GM19438 (cell line): ENCODE results near the gene RAPGEF1.
"Not testable (repeated sequence)": the region's sequence is repeated elsewhere in the genome, so short reads cannot be mapped to it uniquely, and the experiment has no call there.

ENCODE experiments used
- ATAC-seq: cut with Tn5 transposase; IDR thresholded peaks from one replicate; pipeline ENCODE4 v1.9.1; 2021; ENCODE audit warnings: low read depth; ENCODE audit not compliant: unreplicated experiment

The RAPGEF1 gene

GRCh38 chr9:131731237-131731636, 8.6 kb downstream of the RAPGEF1 start:
- ATAC-seq, result no peak

GRCh38 chr9:131728961-131729360, 10.9 kb downstream of the RAPGEF1 start:
- no peak for ATAC-seq

- no peak for ATAC-seq
Observed at GRCh38 chr9:131728546-131728910, 11.3 kb downstream of the RAPGEF1 start.

GRCh38 chr9:131727795-131728545, 11.9 kb downstream of the RAPGEF1 start:
- ATAC-seq, result no peak

GRCh38 chr9:131727184-131727759, 12.6 kb downstream of the RAPGEF1 start:
- ATAC-seq, result no peak

GRCh38 chr9:131724683-131725082, 15.2 kb downstream of the RAPGEF1 start:
- no peak for ATAC-seq

GRCh38 chr9:131723632-131724031, 16.2 kb downstream of the RAPGEF1 start:
- no peak for ATAC-seq

- no peak for ATAC-seq
Observed at GRCh38 chr9:131722255-131722654, 17.6 kb downstream of the RAPGEF1 start.

GRCh38 chr9:131721076-131721475, 18.8 kb downstream of the RAPGEF1 start:
- no peak for ATAC-seq

- ATAC-seq, result no peak
Observed at GRCh38 chr9:131720330-131720729, 19.5 kb downstream of the RAPGEF1 start.

- ATAC-seq, result no peak
Observed at GRCh38 chr9:131719262-131719908, 20.5 kb downstream of the RAPGEF1 start.

GRCh38 chr9:131717719-131718460, 22.0 kb downstream of the RAPGEF1 start:
- no peak for ATAC-seq

- no peak for ATAC-seq
Observed at GRCh38 chr9:131715906-131716305, 24.0 kb downstream of the RAPGEF1 start.

GRCh38 chr9:131714821-131715220, 25.1 kb downstream of the RAPGEF1 start:
- ATAC-seq, result no peak

GRCh38 chr9:131714161-131714646, 25.7 kb downstream of the RAPGEF1 start:
- ATAC-seq, result no peak

GRCh38 chr9:131713016-131713415, 26.9 kb downstream of the RAPGEF1 start:
- no peak for ATAC-seq

- ATAC-seq, result no peak
Observed at GRCh38 chr9:131712151-131712716, 27.6 kb downstream of the RAPGEF1 start.

- no peak for ATAC-seq
Observed at GRCh38 chr9:131709771-131710431, 30.0 kb downstream of the RAPGEF1 start.

GRCh38 chr9:131709010-131709770, 30.7 kb downstream of the RAPGEF1 start:
- not testable (repeated sequence) for ATAC-seq
